Measurements from ENCODE around the gene ETNK2.

GRCh38 chr1:204102739-204103430 lies 49.0 kb downstream of the ETNK2 start:
- TF ChIP-seq SIN3A (conservative IDR thresholded peaks at IDR 0.05 in 1 of 2, IDR thresholded peaks at IDR 0.05 in 1 of 2; ENCODE audit: low read depth in 1 of 2, low read length in 2 of 2): no peak
- no peak for TF ChIP-seq CREB1 (IDR thresholded peaks at IDR 0.05)
- no peak for TF ChIP-seq CTCF (IDR thresholded peaks at IDR 0.05; ENCODE audit: control extremely low read depth in 1 of 3, insufficient read depth in 1 of 3, low read depth in 1 of 3, low read length in 3 of 3)
- TF ChIP-seq FOSL1 (IDR thresholded peaks at IDR 0.05; ENCODE audit: insufficient read depth, low read depth, low read length): no peak
- no peak for TF ChIP-seq CBX8 (IDR thresholded peaks at IDR 0.05; ENCODE audit: borderline replicate concordance, low read depth, low read length)
- TF ChIP-seq JUN (IDR thresholded peaks at IDR 0.05; ENCODE audit: low read depth, low read length): no peak
- no peak for TF ChIP-seq EZH2 (IDR thresholded peaks at IDR 0.05; ENCODE audit: low read depth, low read length, severe bottlenecking)
- no peak for TF ChIP-seq EP300 (IDR thresholded peaks at IDR 0.05; ENCODE audit: borderline replicate concordance in 1 of 2, low read depth in 2 of 2, low read length in 2 of 2)
- TF ChIP-seq RXRA (IDR thresholded peaks at IDR 0.05; ENCODE audit: insufficient read depth, low read depth, low read length): no peak
- no peak for TF ChIP-seq MAX (IDR thresholded peaks at IDR 0.05)
- no peak for TF ChIP-seq BCL11A (IDR thresholded peaks at IDR 0.05; ENCODE audit: low read depth in 2 of 2, low read length in 2 of 2)
- no peak for TF ChIP-seq RFX5 (IDR thresholded peaks at IDR 0.05; ENCODE audit: borderline replicate concordance, low read depth, low read length)
